GM19193 (cell line): ENCODE data around the gene C20orf173.

Experiments used
- POLR2A ChIP-seq: IDR thresholded peaks from 4 replicates; pipeline ENCODE4 v1.6.1; 2011; ENCODE audit not compliant: insufficient read depth, insufficient read length; ENCODE audit errors: extremely low read depth

Gene C20orf173

GRCh38 chr20:35529552-35529951 lies at the start of gene C20orf173:
Gene C20orf173, minus strand, starts transcription at chr20:35529652. Its CDS starts 279 bp downstream, at chr20:35529373.
- no peak for TF ChIP-seq POLR2A

GRCh38 chr20:35579196-35579595 lies 49.7 kb upstream of the C20orf173 start:
- TF ChIP-seq POLR2A = no peak

- no peak for TF ChIP-seq POLR2A
These were observed 49.0 kb upstream of the C20orf173 start for GRCh38 chr20:35578469-35578868.

GRCh38 chr20:35576816-35577215 lies 47.4 kb upstream of the C20orf173 start:
- no peak for TF ChIP-seq POLR2A

- no peak for TF ChIP-seq POLR2A
These were observed 46.5 kb upstream of the C20orf173 start for GRCh38 chr20:35575958-35576357.

- no peak for TF ChIP-seq POLR2A
These were observed 43.4 kb upstream of the C20orf173 start for GRCh38 chr20:35572838-35573237.

GRCh38 chr20:35571555-35571954 lies 42.1 kb upstream of the C20orf173 start:
- TF ChIP-seq POLR2A = no peak

- no peak for TF ChIP-seq POLR2A
These were observed 39.2 kb upstream of the C20orf173 start for GRCh38 chr20:35568645-35569044.

- no peak for TF ChIP-seq POLR2A
These were observed 35.5 kb upstream of the C20orf173 start for GRCh38 chr20:35564905-35565304.

- no peak for TF ChIP-seq POLR2A
These were observed 34.4 kb upstream of the C20orf173 start for GRCh38 chr20:35563834-35564233.

GRCh38 chr20:35562541-35563110 lies 33.2 kb upstream of the C20orf173 start:
- TF ChIP-seq POLR2A = no peak

- TF ChIP-seq POLR2A = no peak
These were observed 32.2 kb upstream of the C20orf173 start for GRCh38 chr20:35561671-35562070.

GRCh38 chr20:35561268-35561667 lies 31.8 kb upstream of the C20orf173 start:
- no peak for TF ChIP-seq POLR2A

- TF ChIP-seq POLR2A = no peak
These were observed 31.1 kb upstream of the C20orf173 start for GRCh38 chr20:35560541-35560940.

GRCh38 chr20:35560105-35560511 lies 30.7 kb upstream of the C20orf173 start:
- no peak for TF ChIP-seq POLR2A

GRCh38 chr20:35559042-35559693 lies 29.7 kb upstream of the C20orf173 start:
- TF ChIP-seq POLR2A = no peak
